ENCODE measurements around the gene NOX5. TPM values are rescaled to one million over a fixed set of nuclear protein-coding genes. Genes with fewer than 3 reads are reported as not detected.

The NOX5 gene
- total RNA-seq, result 0.30 and 1.0 TPM in 2 replicates

GRCh38 chr15:69014454-69014853 is at the start of gene NOX5:
Gene NOX5 (plus strand): TSS chr15:69014695. CDS start chr15:69014736, 41 bp downstream.

Other genes with a start within 250 kb of the NOX5 start
- gene ANP32A, start 193.8 kb upstream of the NOX5 start, total RNA-seq, result 36.7 and 80.2 TPM in 2 replicates
- gene SPESP1, start 84.2 kb upstream of the NOX5 start, total RNA-seq, result 8.0 and 9.2 TPM in 2 replicates
- gene GLCE, start 145.9 kb downstream of the NOX5 start, total RNA-seq, result 7.2 and 9.3 TPM in 2 replicates

Data from hair follicular keratinocyte (primary cell).